ENCODE measurements around the gene ARPC5. TPM values are rescaled to one million over a fixed set of nuclear protein-coding genes. Genes with fewer than 3 reads are reported as not detected.
"Not testable (repeated sequence)": the region's sequence is repeated elsewhere in the genome, so short reads cannot be mapped to it uniquely, and the experiment has no call there.

ARPC5 gene
- total RNA-seq, 1 experiment from 2014 or later = 158 TPM

- no peak for DNase-seq (ENCODE audit: low spot score)
These were observed 11.2 kb upstream of the ARPC5 start for GRCh38 chr1:183646776-183647175.

- DNase-seq (ENCODE audit: low spot score) = no peak
These were observed 9.9 kb upstream of the ARPC5 start for GRCh38 chr1:183645531-183645930.

GRCh38 chr1:183642166-183642565, 6.6 kb upstream of the ARPC5 start:
- DNase-seq (ENCODE audit: low spot score) = no peak

GRCh38 chr1:183640193-183640592, 4.6 kb upstream of the ARPC5 start:
- no peak for DNase-seq (ENCODE audit: low spot score)

GRCh38 chr1:183638649-183639387, 3.2 kb upstream of the ARPC5 start:
- no peak for DNase-seq (ENCODE audit: low spot score)

GRCh38 chr1:183636783-183637182, 1.2 kb upstream of the ARPC5 start:
- no peak for DNase-seq (ENCODE audit: low spot score)

GRCh38 chr1:183636334-183636682, 725 bp upstream of the ARPC5 start:
- DNase-seq (ENCODE audit: low spot score) = no peak

GRCh38 chr1:183635099-183635605, 431 bp downstream of the ARPC5 start:
- no peak for DNase-seq (ENCODE audit: low spot score)

- no peak for DNase-seq (ENCODE audit: low spot score)
These were observed 1.0 kb downstream of the ARPC5 start for GRCh38 chr1:183634429-183635065.

- peak; percentile 90 for DNase-seq (ENCODE audit: low spot score)
These were observed 1.8 kb downstream of the ARPC5 start for GRCh38 chr1:183633676-183634343.

GRCh38 chr1:183632964-183633363, 2.6 kb downstream of the ARPC5 start:
- no peak for DNase-seq (ENCODE audit: low spot score)

GRCh38 chr1:183632114-183632513, 3.5 kb downstream of the ARPC5 start:
- DNase-seq (ENCODE audit: low spot score) = no peak

GRCh38 chr1:183630748-183631147, 4.8 kb downstream of the ARPC5 start:
- no peak for DNase-seq (ENCODE audit: low spot score)

GRCh38 chr1:183628537-183628936, 7.0 kb downstream of the ARPC5 start:
- no peak for DNase-seq (ENCODE audit: low spot score)

GRCh38 chr1:183626236-183626635, 9.3 kb downstream of the ARPC5 start:
- not testable (repeated sequence) for DNase-seq (ENCODE audit: low spot score)

- peak; percentile 69 for DNase-seq (ENCODE audit: low spot score)
These were observed 12.4 kb downstream of the ARPC5 start for GRCh38 chr1:183622884-183623785.

GRCh38 chr1:183622013-183622412, 13.6 kb downstream of the ARPC5 start:
- no peak for DNase-seq (ENCODE audit: low spot score)

- DNase-seq (ENCODE audit: low spot score) = no peak
These were observed 15.3 kb downstream of the ARPC5 start for GRCh38 chr1:183620311-183620710.

GRCh38 chr1:183619781-183620180, 15.8 kb downstream of the ARPC5 start:
- no peak for DNase-seq (ENCODE audit: low spot score)

GRCh38 chr1:183618202-183618601, 17.4 kb downstream of the ARPC5 start:
- DNase-seq (ENCODE audit: low spot score) = not testable (repeated sequence)

GRCh38 chr1:183612975-183613374, 22.6 kb downstream of the ARPC5 start:
- not testable (repeated sequence) for DNase-seq (ENCODE audit: low spot score)

- DNase-seq (ENCODE audit: low spot score) = no peak
These were observed 23.2 kb downstream of the ARPC5 start for GRCh38 chr1:183612407-183612806.

All from H4 (cell line).